GM21737 (cell line): ENCODE data around the gene SHMT1.
"Not testable (repeated sequence)": the region's sequence is repeated elsewhere in the genome, so short reads cannot be mapped to it uniquely, and the experiment has no call there.

Experiments
- ATAC-seq: cut with Tn5 transposase; IDR thresholded peaks from one replicate; pipeline ENCODE4 v1.9.1; 2021; ENCODE audit warnings: mild to moderate bottlenecking, moderate library complexity; ENCODE audit not compliant: unreplicated experiment

Gene SHMT1

DNA sequence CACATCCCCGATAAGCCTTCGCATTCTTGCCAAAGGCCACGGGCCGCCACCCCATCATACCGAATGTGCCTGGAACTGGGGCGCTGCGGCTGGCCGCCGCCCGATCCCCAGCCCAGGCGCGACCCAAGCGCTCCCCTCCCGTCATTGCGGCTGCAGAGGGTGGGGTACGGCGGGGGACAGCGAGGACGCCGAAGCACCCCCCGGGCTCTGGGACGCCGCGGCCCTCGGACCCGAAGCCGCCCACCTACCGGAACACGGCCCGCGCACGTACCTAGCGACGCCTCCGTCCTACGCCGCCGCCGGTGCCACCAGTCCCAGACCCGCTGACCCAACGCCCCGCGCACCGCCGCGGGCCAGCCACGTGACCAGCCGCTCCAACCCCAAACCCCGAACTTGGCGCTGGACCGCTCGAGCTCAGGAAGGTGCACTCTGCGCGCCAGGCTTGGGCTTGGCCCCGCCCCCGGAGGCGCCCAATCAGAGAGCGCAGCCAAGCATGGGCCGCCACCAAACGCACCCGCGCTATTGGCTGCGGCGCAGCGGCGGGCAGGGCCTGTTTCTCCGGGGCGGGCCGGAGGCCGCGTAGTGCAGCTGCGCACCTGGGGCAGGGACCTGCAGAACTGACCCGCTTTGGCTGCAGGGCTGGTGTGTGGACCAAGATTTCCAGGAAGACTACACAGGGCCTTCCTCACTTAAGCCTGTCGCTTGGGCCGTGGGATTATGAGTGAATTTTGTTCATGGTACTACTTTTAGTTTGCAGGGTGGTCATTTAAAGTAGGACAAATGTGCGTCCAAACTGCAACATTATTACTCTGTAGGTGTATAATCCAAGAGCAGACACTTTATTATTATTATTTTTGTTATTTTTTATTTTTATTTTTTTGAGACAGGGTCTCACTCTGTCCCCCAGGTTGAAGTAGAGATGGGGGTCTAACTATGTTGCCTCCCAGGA is at the start of gene SHMT1:
Gene SHMT1, minus strand, starts transcription at position 450 of the 949 bp plus-strand sequence. CDS start 7,569 bp downstream, outside the sequence.
- peak; percentile 99 for ATAC-seq

- peak; percentile 72 for ATAC-seq
These were observed 48.7 kb upstream of the SHMT1 start for GRCh38 chr17:18412001-18412538.

DNA sequence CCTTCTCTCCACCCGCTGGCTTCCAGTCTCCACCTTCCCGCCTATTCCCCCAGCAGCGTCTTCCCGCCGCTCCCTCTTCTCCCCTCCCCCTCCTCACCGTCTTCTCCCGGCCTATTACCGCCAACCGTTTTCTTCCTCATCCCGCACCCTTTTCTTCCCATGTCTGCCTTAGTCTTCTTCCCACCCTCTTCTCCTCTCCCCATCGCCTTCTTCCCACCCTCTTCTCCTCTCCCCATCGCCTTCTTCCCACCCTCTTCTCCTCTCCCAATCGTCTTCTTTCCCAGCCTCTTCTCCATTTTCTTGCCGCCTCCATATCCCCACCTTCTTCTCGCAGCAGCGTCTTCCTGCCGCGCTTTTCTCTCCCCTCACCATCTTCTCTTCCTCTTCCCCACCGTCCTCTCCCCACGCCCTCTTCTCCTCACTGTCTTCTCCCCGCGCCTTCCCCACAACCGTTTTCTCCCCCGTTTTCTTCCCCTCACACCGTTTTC is 48.1 kb upstream of the SHMT1 start:
- ATAC-seq: not testable (repeated sequence)

- not testable (repeated sequence) for ATAC-seq
These were observed 47.4 kb upstream of the SHMT1 start for GRCh38 chr17:18410736-18411135.

DNA sequence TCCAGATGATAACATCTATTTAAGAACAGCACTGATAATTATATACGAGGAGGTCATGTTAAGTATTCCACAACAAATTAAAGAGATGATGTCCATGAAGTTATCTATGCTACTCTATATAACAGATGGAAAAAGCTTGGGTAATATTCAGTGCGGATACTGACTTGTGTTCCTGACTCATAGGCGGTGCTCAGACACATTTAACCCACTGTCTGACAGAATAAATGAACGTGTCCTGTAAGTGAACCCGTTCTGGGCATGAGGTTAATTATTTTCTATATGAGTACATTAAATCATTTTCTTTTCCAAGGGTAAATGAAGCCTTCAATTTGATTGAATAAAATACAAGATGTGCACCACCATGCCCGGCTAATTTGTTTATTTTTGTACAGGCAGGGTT is 46.0 kb upstream of the SHMT1 start:
- ATAC-seq: not testable (repeated sequence)

GRCh38 chr17:18408906-18409305 is 45.6 kb upstream of the SHMT1 start:
- ATAC-seq: not testable (repeated sequence)

DNA sequence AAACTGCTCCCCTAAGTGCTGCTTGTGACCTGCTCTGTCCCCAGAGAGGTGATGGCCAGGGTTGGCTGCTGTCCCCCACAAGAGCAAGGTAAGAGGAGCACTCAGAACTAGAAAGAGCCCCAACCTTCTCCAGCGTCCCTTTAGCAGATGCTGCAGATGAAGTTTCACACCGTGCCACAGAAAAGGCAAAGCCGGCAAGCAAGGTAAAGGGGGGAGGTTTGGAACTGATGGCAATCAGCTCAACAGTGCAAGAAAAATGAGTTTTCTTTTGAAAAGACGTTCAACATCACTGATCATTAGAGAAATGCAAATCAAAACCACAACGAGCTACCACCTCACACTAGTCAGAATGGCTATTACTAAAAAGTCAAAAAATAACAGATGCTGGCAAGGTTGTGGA is 40.3 kb upstream of the SHMT1 start:
- ATAC-seq: peak; percentile 94

DNA sequence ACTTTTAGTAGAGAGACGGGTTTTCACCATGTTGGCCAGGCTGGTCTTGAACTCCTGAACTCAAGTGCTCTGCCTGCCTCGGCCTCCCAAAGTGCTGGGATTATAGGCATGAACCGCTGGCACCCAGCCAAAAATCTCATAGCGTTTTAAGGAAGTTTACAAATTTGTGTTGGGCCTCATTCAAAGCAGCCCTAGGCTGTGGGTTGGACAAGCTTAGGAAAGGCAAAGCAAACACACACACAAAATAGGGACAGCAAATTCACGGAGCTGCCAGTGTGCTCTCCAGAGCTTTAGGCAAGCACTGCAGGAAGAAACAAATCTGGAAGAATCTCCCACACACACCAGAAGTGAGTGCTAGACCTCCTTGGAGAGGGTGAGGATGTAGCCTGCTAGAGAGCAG is 39.8 kb upstream of the SHMT1 start:
- not testable (repeated sequence) for ATAC-seq

DNA sequence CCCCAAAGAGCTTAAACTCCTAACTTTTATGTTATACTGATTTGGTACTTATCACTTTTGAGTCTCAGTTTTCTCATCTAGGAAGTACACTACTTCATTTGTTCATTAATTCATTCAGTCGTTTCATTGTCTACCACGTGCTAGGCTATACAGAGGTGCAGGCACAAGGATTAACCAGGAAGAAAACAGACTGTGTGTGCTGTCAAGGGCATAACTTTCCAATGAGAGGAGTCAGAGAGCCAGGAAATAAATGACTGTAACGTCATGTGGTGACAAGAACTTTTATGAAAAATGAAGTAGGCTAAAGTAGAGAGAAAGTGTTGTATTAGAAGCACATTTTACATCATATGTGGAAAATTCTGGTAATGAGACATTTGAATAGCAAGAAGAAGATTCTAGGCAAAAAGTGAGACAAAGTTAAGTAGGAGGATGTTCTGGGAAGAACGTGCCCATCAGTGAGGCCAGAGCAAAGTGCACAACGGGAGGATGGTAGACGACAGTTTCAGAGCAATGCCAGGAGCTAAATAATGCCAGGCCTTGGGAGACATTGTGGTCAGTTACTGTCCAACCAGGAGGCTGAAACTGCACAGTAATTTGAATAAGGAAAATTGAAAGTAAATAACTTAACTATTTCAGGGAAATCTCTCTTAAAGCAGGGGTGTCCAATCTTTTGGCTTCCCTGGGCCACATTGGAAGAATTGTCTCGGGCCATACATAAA is 38.7 kb upstream of the SHMT1 start:
- ATAC-seq: not testable (repeated sequence)

DNA sequence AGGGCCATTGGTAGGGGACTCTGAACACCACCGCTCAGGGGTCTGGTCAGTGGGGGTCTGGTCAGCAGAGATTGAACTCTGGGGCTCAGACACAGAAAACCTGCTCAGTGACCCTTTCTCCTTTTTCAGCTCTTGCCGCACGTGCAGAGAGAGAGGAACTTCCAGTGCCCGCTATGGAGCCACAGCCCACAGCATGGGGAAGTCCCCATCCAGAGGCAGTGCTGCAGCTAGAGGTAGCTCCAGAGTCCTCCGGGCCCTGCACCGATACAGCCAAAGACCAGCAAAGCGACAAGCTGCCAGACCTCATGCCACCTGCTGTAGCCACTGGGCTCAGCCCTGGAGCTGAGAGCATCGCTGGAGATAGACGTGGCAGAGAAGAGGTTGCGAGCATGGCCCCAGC is 25.4 kb upstream of the SHMT1 start:
- ATAC-seq: not testable (repeated sequence)

DNA sequence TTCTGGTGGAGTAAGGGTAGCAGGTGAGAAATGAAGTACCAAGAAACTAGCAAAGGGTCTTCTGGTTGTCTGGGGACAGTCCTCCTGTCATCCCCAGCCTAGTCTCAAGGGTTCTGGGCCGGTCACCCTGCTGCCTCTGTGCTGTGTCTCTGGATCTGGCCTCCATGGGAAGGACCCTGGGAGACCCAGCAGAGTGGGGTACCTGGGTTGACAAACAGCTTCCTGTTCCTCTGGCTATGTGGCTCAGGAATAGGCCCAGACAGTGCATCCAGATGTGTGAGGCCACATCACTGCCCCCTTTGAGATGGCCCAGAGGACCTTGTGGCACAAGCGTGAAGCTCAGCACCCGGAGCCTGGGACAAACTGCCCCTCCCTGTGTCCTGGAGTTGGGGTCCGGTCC is 24.9 kb upstream of the SHMT1 start:
- ATAC-seq: not testable (repeated sequence)

GRCh38 chr17:18387583-18387982 is 24.2 kb upstream of the SHMT1 start:
- not testable (repeated sequence) for ATAC-seq

- not testable (repeated sequence) for ATAC-seq
These were observed 20.9 kb upstream of the SHMT1 start for GRCh38 chr17:18384271-18384670.

- not testable (repeated sequence) for ATAC-seq
These were observed 19.7 kb upstream of the SHMT1 start for GRCh38 chr17:18383079-18383481.

- ATAC-seq: no peak
These were observed 19.2 kb upstream of the SHMT1 start for GRCh38 chr17:18382441-18383078.

DNA sequence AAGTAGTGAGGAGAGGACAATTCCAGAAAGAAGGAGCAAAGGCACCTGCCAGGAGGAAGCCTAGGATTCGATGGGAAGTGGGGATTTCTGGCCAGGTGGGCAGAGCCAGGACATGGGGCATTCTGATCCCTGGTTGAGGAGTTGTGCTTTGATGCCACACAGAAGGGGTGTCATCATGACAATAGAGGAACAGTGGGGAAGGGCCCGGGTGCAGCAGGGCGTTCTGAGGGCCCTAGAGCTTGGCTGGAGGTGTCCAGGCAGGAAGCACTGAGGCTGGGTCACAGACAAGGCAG is 18.5 kb upstream of the SHMT1 start:
- no peak for ATAC-seq

- ATAC-seq: no peak
These were observed 18.0 kb upstream of the SHMT1 start for GRCh38 chr17:18381158-18381952.

DNA sequence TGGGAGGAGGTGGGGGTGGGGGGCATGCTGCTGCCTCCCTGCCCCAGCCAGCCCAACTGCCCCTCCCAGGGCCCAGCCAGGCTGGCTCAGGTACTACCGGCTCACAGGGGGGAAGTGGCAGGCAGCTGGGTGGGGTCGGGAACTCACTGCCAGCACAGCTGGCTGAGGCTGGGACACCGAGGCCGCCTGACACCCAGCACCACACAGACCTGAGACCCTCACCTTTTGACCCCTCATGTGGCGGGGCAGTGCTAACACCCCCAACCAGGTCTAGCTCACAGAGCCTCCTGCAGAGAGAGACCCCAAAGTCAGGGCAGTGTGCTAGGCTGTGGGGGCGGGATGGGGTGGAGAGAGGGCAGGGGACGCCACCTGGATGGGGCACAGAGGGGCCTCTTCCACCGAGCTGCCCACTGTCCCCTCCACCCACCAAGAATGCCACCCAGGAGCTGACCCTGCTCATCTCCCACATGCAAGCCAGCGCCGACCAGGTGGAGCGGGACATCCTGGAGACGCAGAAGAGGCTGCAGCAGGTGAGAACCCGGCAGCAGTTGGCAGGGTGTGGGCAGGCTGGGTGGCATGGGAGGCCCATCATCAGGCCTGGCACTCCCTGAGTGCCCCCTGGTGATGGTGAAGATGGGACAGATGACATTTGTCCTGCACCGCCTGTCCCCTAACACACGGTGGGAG is 17.3 kb upstream of the SHMT1 start:
- no peak for ATAC-seq

DNA sequence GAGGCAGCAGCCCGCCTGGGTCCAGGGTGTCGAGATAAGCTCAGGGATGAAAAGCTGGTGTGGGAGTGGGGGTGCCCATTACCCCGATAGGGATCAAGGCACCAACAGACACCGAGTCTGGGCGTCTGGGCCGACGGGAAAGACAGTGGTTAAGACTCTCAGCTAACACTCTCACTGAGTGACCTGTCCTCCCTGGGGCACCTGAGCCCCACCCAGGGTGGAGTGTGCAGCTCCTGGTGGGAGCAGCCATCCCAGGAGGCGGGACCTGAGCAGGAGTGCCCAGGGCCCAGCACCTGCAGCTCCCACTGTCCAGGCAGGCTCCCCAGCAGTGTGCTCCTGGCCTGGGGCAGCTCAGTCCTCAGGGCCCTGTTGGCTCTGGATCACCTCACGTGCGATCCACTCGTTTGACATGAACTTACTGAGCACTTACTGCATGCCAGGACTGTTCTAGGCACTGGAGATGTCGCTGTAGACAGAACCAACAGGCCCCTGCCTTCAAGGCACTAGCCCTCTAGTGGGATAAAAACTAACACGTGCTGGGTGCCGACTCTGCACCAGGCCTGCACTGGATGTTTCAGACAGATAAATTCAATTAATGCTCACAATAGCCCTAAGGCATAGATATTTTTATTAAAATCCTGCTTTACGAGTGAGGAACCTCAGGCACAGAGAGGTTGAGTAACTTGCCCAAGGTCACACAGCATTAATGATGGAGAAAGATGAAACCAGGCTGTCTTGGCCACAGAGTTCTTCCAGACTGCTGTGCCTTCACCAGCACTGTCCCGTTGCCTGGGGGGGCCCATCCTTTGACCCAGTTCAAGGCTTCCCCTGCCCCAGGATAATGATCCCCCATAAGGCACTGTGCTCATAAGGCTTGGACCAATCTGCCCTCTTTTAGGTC is 16.1 kb upstream of the SHMT1 start:
- no peak for ATAC-seq
